ENCODE measurements around the gene THAP4.

DNA sequence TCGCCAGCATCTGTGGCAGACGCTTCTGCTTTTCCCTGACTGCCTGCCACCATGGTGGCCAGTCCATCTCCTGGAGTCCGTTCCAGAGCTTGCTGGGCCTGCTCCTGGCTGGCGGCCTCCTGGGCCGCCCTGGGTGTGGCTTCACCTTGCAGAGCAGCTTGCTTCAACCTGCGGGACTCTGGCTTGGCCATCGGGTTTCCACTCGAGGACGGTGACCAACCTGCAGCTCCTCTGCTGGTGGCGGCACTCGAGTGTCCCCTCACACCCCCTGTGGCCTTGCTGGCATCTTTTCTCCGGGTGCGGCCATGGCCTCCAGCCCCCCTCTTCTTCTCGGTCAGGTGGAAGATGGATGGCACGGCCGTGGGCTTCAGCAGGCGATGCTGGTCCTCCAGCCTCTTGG lies 3.4 kb downstream of the THAP4 start:
- no peak for TF ChIP-seq REST (IDR thresholded peaks at IDR 0.05; ENCODE audit: insufficient read depth in 1 of 2, low read depth in 2 of 2, low read length in 2 of 2)
- no peak for TF ChIP-seq POLR2AphosphoS5 (IDR thresholded peaks at IDR 0.05; ENCODE audit: low read depth, low read length)
- TF ChIP-seq TAF1 (IDR thresholded peaks at IDR 0.05; ENCODE audit: borderline replicate concordance, insufficient read depth, low read length): no peak
